Fibroblast of lung (primary cell): Measurements from ENCODE around the gene MAGI2. TPM values are rescaled to one million over a fixed set of nuclear protein-coding genes. Genes with fewer than 3 reads are reported as not detected.

ENCODE experiments used
- DNase-seq, 2 donors: peaks; one replicate each; pipeline versions ENCODE4 v3.0.0 to v3.0.0-alpha.2; 2010; ENCODE audit warnings: low read depth in 2 of 2
- H2AFZ ChIP-seq: 2 replicates; pipeline ENCODE4 v1.5.1; 2012; ENCODE audit warnings: low read length, control low read depth, inconsistent platforms
- H3K27ac ChIP-seq: 2 replicates; pipeline ENCODE4 v1.5.1; 2011; ENCODE audit warnings: low read length, control low read depth; ENCODE audit not compliant: insufficient read depth
- H3K27me3 ChIP-seq: 2 replicates; pipeline ENCODE4 v1.5.1; 2011; ENCODE audit warnings: mild to moderate bottlenecking, low read length; ENCODE audit not compliant: control insufficient read depth, insufficient read depth
- H3K36me3 ChIP-seq: 2 replicates; pipeline ENCODE4 v1.5.1; 2011; ENCODE audit warnings: low read length; ENCODE audit not compliant: control insufficient read depth, insufficient read depth
- H3K4me1 ChIP-seq: 2 replicates; pipeline ENCODE4 v1.5.1; 2011; ENCODE audit warnings: low read length; ENCODE audit not compliant: control insufficient read depth, insufficient read depth; ENCODE audit errors: extremely low read depth
- H3K4me2 ChIP-seq: 2 replicates; pipeline ENCODE4 v1.5.1; 2011; ENCODE audit warnings: low read length, control low read depth; ENCODE audit not compliant: insufficient read depth; ENCODE audit errors: extremely low read depth
- H3K4me3 ChIP-seq, 4 experiments: fragments of 200-600 bp in 1 of 4; sonication (generic) in 1 of 4; replicated peaks in 1 of 4; 2 replicates each; pipeline ENCODE4 v1.5.1; 2011 to 2016; ENCODE audit warnings: low read length in 4 of 4, low read depth in 3 of 4, mild to moderate bottlenecking in 3 of 4, control low read depth in 2 of 4, inconsistent platforms in 1 of 4, mixed read lengths in 1 of 4; ENCODE audit not compliant: insufficient read depth in 1 of 4; ENCODE audit errors: control extremely low read depth in 1 of 4
- H3K79me2 ChIP-seq: 2 replicates; pipeline ENCODE4 v1.5.1; 2012; ENCODE audit warnings: mild to moderate bottlenecking, low read length, inconsistent platforms; ENCODE audit not compliant: control insufficient read depth, insufficient read depth
- H3K9ac ChIP-seq: 2 replicates; pipeline ENCODE4 v1.5.1; 2011; ENCODE audit warnings: mild to moderate bottlenecking, low read length, control low read depth; ENCODE audit not compliant: insufficient read depth
- H3K9me3 ChIP-seq: 2 replicates; pipeline ENCODE4 v1.5.1; 2012; ENCODE audit warnings: low read depth, low read length; ENCODE audit not compliant: control insufficient read depth, insufficient read depth
- H4K20me1 ChIP-seq: 2 replicates; pipeline ENCODE4 v1.5.1; 2011; ENCODE audit warnings: low read length; ENCODE audit not compliant: control insufficient read depth, insufficient read depth; ENCODE audit errors: extremely low read depth
- CTCF ChIP-seq, 2 donors: IDR thresholded peaks in 1 of 2; conservative IDR thresholded peaks in 1 of 2; 1 replicate in 1 of 2; 2 replicates in 1 of 2; pipeline ENCODE4 v1.5.1; 2011 to 2012; ENCODE audit warnings: low read length in 2 of 2, control low read depth in 1 of 2, inconsistent platforms in 1 of 2, low read depth in 1 of 2, mild to moderate bottlenecking in 1 of 2
- EZH2 ChIP-seq: IDR thresholded peaks from 2 replicates; pipeline ENCODE4 v1.5.1; 2012; ENCODE audit warnings: low read length, control low read depth, mild to moderate bottlenecking; ENCODE audit errors: missing control alignments
- polyA plus RNA-seq, 2 donors: library from polyadenylated mRNA; depleted of rRNA in 1 of 2; stranded (reverse) in 1 of 2; unstranded in 1 of 2; fragments of >200 nt; gene quantifications; 2 replicates each; pipeline ENCODE4 v1.2.1, GENCODE V29; 2011 to 2012; ENCODE audit warnings: missing spikeins in 1 of 2
- total RNA-seq: library from RNA; depleted of rRNA; stranded (reverse); fragments of >200 nt; gene quantifications from 2 replicates; pipeline ENCODE4 v1.2.1, GENCODE V29; 2014

Gene MAGI2
- total and polyA plus RNA-seq, 2 donors (not counting 1 experiment from before 2014, with no cell fraction given): 1.8 to 17.0 TPM

GRCh38 chr7:78900806-78901205 lies 552.7 kb downstream of the MAGI2 start:
- Histone ChIP-seq H3K27me3 (no peaks in the 10 kb centered on the region), H3K4me1 (no peaks in the 10 kb centered on the region), H2AFZ (no peak overlapping the region), H3K4me3 (no peak overlapping the region), H3K27ac (no peak overlapping the region), H4K20me1 (no peaks in the 10 kb centered on the region), H3K36me3 (no peaks in the 10 kb centered on the region), H3K4me2 (no peak overlapping the region), H3K79me2 (no peaks in the 10 kb centered on the region), H3K9ac (no peak overlapping the region), H3K9me3 (no peaks in the 10 kb centered on the region)
- TF ChIP-seq EZH2 (no peak), CTCF (conservative IDR thresholded peaks at IDR 0.05 in 1 of 2, IDR thresholded peaks at IDR 0.05 in 1 of 2; ENCODE audit: low read depth in 1 of 2, low read length in 2 of 2) (no peak)
- DNase-seq: no peak

DNA sequence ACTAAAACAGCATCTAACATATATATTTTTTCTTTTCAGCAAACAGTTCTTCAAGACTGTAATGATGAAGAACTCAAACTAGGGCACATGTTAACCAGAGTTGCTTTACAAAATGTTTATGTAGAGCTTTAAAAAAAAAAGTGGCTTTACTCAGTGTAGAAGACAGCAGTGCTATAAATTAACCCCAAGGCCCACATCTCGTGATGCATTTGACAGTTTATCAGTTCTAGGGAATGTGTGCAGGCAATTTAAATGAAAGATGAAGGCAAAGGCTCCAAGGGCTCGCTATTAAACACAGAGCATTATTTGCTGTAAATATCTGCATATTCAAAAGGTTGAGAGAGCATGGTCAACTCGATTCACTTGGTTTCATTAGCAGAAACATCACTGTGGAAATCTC lies 558.1 kb downstream of the MAGI2 start:
- Histone ChIP-seq H3K27ac (no peak overlapping the region), H3K9ac (no peak overlapping the region), H3K9me3 (no peaks in the 10 kb centered on the region), H3K27me3 (no peaks in the 10 kb centered on the region), H3K4me3 (no peak overlapping the region), H3K4me1 (no peaks in the 10 kb centered on the region), H3K4me2 (no peak overlapping the region), H3K79me2 (no peaks in the 10 kb centered on the region), H4K20me1 (no peaks in the 10 kb centered on the region), H2AFZ (no peak overlapping the region), H3K36me3 (no peaks in the 10 kb centered on the region)
- TF ChIP-seq CTCF (conservative IDR thresholded peaks at IDR 0.05 in 1 of 2, IDR thresholded peaks at IDR 0.05 in 1 of 2; ENCODE audit: low read depth in 1 of 2, low read length in 2 of 2) (no peak), EZH2 (no peak)
- DNase-seq: no peak

DNA sequence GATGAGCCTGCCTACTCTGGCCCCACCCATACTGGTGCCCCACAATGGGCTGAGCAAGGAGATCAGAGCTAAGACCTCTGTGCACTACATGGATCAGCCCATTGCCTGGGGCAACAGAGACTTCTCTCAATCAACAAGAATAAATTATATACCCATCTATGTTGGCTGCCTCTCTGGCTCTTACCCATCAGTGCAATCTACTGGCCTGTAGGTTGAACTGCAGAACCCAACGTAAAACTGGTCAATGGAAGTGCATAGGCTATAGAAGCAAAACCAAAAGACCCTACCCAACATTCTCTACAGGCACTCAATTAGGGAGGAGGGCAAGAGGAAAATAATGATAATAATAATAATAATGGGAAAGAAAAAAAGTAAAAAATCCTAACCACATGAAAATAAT lies 574.3 kb downstream of the MAGI2 start:
- no peaks in the 10 kb centered on the region for H3K9me3 ChIP-seq
- no peaks in the 10 kb centered on the region for H3K79me2 ChIP-seq
- no peaks in the 10 kb centered on the region for H3K27me3 ChIP-seq
- no peak overlapping the region for H3K27ac ChIP-seq
- no peaks in the 10 kb centered on the region for H4K20me1 ChIP-seq
- TF ChIP-seq CTCF (conservative IDR thresholded peaks at IDR 0.05 in 1 of 2, IDR thresholded peaks at IDR 0.05 in 1 of 2; ENCODE audit: low read depth in 1 of 2, low read length in 2 of 2) (no peak), EZH2 (no peak)
- no peaks in the 10 kb centered on the region for H3K36me3 ChIP-seq
- H3K4me2 ChIP-seq: no peak overlapping the region
- no peak overlapping the region for H3K4me3 ChIP-seq
- no peak for DNase-seq
- no peak overlapping the region for H3K9ac ChIP-seq
- no peaks in the 10 kb centered on the region for H3K4me1 ChIP-seq
- H2AFZ ChIP-seq: no peak overlapping the region
